Mononuclear cell (primary cell): ENCODE results near the gene KRTAP22-2. TPM values are rescaled to one million over a fixed set of nuclear protein-coding genes. Genes with fewer than 3 reads are reported as not detected.
A peak's percentile ranks its signal among the peaks of the same experiment; 100 is the strongest.

Source experiments
- H3K27me3 ChIP-seq: 2 replicates; pipeline ENCODE4 v1.6.0; 2011; ENCODE audit warnings: low read length, control low read depth; ENCODE audit not compliant: insufficient read depth
- H3K4me1 ChIP-seq: 2 replicates; pipeline ENCODE4 v1.5.1; 2011; ENCODE audit warnings: mild to moderate bottlenecking, low read length, control low read depth; ENCODE audit not compliant: insufficient read depth
- H3K4me3 ChIP-seq: 2 replicates; pipeline ENCODE4 v1.5.1; 2011; ENCODE audit warnings: mild to moderate bottlenecking, low read length, moderate library complexity
- H3K9me3 ChIP-seq: 2 replicates; pipeline ENCODE4 v1.5.1; 2011; ENCODE audit warnings: low read depth, mild to moderate bottlenecking, control low read depth, low read length
- total RNA-seq: library from RNA; depleted of rRNA; stranded (reverse); fragments of >200 nt; gene quantifications from one replicate; pipeline ENCODE4 v1.2.3, GENCODE V29; 2012

The KRTAP22-2 gene
- total RNA-seq = not detected

DNA sequence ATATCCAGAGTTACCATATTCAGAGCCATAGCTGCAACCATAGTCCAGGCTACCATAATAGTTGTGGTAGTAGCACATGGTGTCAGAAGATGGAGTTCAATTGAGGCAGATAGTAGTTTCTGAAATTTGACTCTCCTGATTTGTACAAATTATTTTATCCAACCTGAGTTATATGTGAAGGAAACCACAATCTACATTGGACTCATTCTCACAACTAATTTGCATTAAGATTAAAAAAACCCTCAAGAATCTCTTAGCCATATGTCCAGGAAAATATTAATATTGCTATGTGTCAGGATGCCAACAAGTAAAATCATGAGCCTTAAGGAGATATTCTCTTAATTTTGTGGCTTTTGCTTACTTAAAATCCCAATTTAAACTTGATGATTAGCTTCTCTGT, at the start of gene KRTAP22-2:
TSS of gene KRTAP22-2 (minus strand) at position 101 of the 400 bp plus-strand sequence.
- Histone ChIP-seq H3K27me3 (no peaks in the 10 kb centered on the region), H3K4me3 (no peak within 1 kb of the TSS), H3K9me3 (no peaks in the 10 kb centered on the region), H3K4me1 (no peaks in the 10 kb centered on the region)

DNA sequence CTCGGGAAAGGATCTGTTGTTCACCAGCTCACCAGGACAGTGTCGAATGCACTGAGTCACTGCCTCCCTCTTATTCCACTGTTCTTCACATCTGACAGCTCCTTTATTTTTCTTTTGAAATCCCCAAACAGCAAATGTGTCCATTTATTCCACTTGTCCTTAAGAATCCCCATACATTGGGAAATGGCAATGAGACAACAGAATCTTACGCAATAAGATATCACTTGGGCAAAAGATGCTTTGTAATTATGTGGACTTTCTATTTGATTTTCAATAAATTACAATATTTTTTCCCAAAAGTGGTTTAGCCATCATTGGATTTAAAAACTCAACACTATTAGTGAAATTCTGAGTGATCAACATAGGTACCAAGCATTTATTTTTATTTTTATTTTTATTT, 48.5 kb upstream of the KRTAP22-2 start:
- Histone ChIP-seq H3K4me3 (no peak overlapping the region), H3K4me1 (no peaks in the 10 kb centered on the region), H3K27me3 (no peaks in the 10 kb centered on the region), H3K9me3 (peaks cover 5% of the 10 kb centered on the region)

DNA sequence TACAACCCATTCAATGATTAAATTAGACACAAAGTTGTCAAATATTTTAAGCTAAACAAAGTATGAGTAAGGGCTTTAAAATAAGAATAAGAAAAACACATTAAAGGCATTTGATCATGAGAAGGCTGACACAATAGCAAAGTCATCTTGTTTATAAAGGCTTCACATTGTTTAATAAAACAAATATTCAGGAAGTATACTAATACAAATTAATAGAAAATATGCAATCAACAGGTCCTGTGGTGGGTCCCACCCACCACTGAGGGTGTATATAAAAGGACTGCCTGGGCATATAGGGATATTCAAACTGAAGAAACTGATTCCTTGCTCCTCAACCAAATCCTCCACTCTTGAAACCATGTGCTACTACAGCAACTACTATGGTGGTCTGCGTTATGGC, 44.7 kb upstream of the KRTAP22-2 start, which contains the start of gene KRTAP20-2:
TSS of gene KRTAP20-2 (plus strand) at position 301 of the 400 bp plus-strand sequence. CDS start at position 359, 58 bp downstream.
- peaks cover 5% of the 10 kb centered on the region for H3K9me3 ChIP-seq
- H3K4me1 ChIP-seq = no peaks in the 10 kb centered on the region

DNA sequence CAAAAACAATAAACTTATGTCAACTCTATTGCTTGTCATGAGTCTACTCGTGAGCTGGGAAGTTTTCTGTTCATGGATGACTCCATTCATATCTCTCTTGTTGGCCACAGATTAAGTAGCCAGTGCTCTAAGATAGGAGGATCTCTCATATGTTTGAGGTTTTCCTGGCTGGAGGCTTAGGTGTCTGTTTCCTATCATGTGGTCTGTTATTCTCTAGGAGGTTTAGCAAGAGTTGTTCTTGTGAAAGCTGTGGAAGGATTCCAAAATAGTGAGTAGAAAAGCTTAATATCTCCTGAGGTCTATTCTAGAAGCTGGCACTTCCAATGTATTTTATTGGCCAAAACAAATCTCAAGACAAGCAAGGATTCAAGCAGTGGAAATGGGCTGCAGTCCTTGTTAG, 39.0 kb upstream of the KRTAP22-2 start:
- Histone ChIP-seq H3K9me3 (peaks cover under 1% of the 10 kb centered on the region), H3K4me1 (no peaks in the 10 kb centered on the region), H3K27me3 (no peaks in the 10 kb centered on the region), H3K4me3 (no peak overlapping the region)

More for the DNA sequence above, 44.7 kb upstream of the KRTAP22-2 start, which contains the start of gene KRTAP20-2:
- no peaks in the 10 kb centered on the region for H3K27me3 ChIP-seq
- peak within 1 kb of the TSS; percentile 6 for H3K4me3 ChIP-seq

DNA sequence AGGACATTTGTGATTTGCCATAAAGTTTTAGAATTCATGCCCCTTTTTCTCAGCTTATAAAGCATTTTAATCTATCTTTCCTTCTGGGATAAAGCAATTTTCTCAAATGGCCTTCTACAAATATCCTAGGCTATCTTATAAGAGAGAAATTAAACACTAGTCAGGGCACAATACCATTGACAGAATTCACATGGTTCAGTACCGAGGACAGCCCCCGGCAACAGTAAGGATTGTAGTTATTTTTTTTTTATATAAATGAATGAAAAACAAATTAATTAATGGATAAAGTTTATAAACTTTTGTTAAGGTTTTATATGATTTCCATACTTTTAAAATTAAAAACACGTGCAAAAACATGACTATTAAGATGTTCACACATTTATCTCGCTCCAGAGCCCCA, 37.9 kb upstream of the KRTAP22-2 start:
- H3K9me3 ChIP-seq = no peaks in the 10 kb centered on the region
- H3K27me3 ChIP-seq = no peaks in the 10 kb centered on the region
- no peaks in the 10 kb centered on the region for H3K4me1 ChIP-seq
- no peak overlapping the region for H3K4me3 ChIP-seq

DNA sequence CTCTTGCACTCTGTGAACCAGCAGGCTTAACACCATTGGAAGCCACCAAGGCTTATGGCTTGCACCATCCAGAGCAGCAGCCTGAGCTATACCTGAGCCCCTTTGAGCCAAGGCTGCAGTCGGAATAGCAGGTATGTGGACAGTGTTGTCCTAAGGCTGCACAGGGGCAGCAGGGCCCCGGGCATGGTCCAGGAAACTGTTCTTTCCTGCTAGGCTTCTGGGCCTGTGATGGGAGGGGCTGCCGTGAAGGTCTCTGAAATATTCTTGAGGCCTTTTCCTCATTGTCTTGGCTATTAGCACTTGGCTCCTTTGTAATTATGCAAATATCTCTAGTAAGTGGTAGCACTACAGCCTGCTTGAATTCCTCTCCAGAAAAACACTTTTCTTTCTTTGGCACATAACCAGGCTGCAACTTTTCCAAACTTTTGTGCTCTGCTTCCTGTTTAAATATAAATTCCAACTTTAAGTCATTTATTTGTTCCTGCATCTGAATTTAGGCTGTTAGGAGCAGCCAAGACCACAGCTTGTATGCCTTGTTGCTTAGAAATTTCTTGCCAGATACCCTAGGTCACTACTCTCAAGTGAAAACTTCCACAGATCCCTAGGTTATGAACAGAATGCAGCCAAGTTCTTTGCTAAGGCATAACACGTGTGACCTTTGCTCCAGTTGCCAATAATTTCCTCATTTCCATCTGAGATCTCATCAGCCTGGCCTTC, 35.4 kb upstream of the KRTAP22-2 start:
- Histone ChIP-seq H3K27me3 (no peaks in the 10 kb centered on the region), H3K9me3 (no peaks in the 10 kb centered on the region), H3K4me1 (no peaks in the 10 kb centered on the region), H3K4me3 (no peak overlapping the region)

DNA sequence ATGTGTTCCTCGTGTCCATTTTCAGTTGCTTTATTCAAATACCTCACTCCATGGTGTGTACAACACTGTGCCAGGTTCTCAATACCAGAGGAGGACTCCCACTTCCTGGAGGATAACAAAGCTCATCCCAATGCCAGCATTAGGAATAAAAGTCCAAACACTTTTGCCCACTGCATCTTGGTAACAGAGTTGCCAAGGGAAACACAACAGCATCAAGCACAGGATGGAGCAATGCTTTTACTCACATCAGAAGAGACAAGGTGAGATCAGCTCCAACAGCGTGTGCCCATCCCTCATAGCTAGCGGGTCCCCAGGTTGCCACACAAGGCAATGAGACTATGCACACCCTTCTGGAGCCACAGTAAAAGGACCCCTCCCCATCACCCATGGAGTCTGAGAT, 33.2 kb upstream of the KRTAP22-2 start:
- Histone ChIP-seq H3K4me3 (no peak overlapping the region), H3K27me3 (no peaks in the 10 kb centered on the region), H3K4me1 (no peaks in the 10 kb centered on the region), H3K9me3 (no peaks in the 10 kb centered on the region)

DNA sequence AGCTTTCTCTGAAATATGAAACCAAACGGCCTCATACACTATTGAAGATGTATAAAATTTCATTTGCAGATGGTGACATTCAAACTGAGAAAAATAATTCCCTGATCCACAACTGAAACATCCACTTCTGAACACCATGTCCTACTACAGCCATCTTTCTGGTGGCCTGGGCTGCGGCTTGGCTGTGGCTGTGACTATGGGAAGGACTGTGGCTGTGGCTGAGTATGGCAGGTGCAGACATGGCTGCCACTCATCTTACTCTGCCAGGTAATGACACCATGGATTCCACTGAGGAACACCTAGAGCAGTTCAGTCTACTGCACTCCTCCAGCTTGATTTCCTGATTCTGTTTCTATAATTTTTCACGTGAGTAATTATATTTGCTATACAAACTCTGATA, 30.3 kb upstream of the KRTAP22-2 start, which contains the start of gene KRTAP20-4:
TSS of gene KRTAP20-4 (plus strand) at position 106 of the 400 bp plus-strand sequence.
- H3K9me3 ChIP-seq = no peaks in the 10 kb centered on the region
- H3K4me1 ChIP-seq = no peaks in the 10 kb centered on the region

DNA sequence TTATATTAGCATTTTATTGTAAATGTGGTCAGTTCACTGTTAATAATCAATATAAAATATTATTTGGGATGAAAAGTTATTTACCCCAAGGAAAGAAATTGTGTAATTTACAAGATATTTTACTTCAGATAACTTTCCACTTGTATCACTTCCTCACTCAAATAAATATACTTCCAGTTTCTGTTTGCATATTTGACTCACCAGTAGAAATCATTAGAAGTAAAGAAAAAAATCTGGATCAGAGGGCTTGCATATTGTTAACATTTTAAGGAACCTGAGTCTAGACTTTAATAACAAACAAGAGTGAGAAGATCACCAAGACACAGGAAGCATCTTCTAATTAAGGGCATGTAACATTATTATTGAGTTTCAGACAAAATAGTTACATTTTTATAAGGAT, 29.9 kb upstream of the KRTAP22-2 start:
- no peaks in the 10 kb centered on the region for H3K27me3 ChIP-seq
- no peaks in the 10 kb centered on the region for H3K9me3 ChIP-seq
- no peak overlapping the region for H3K4me3 ChIP-seq
- no peaks in the 10 kb centered on the region for H3K4me1 ChIP-seq

More for the DNA sequence above, 30.3 kb upstream of the KRTAP22-2 start, which contains the start of gene KRTAP20-4:
- Histone ChIP-seq H3K27me3 (no peaks in the 10 kb centered on the region), H3K4me3 (no peak within 1 kb of the TSS)

DNA sequence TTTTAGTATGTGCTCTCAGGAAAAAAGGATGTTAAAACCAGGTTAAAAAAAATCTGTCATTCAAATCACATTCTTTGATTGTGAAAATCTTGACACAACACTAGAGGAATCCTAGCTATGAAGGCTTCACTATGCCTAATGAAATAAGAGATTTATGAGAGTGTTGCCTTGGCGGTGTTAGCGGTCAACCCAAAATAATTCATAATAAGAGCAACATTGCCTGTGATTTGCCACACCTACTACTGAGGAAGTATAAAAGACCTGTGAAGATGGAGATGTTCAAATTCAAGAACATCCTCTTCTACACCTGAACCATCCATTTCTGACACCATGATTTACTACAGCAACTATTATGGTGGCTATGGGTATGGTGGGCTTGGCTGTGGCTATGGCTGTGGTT, 25.9 kb upstream of the KRTAP22-2 start, which contains the start of gene KRTAP20-1:
TSS of gene KRTAP20-1 (plus strand) at position 301 of the 400 bp plus-strand sequence. CDS start at position 331, 30 bp downstream.
- no peaks in the 10 kb centered on the region for H3K27me3 ChIP-seq
- H3K9me3 ChIP-seq = no peaks in the 10 kb centered on the region
- no peak within 1 kb of the TSS for H3K4me3 ChIP-seq
- H3K4me1 ChIP-seq = no peaks in the 10 kb centered on the region

DNA sequence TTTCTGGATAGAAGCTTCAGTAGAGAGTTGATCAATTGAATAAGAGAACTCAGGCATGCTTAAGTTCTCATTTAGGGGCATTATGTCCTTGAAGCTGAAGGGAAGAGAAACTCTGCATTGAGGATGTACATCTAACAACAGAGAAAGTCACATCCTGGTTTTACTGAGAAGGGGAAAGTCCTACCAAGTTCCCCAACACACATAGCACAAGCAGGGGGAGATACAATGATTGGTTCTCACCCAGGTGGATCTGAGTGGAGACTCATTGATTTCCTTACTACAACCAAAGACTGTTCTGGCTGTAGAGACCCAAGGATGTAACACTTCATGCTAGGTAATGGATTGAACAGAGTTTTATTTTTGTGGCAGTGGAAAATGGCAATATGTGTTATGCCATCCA, 25.0 kb upstream of the KRTAP22-2 start:
- H3K27me3 ChIP-seq = no peaks in the 10 kb centered on the region
- no peaks in the 10 kb centered on the region for H3K4me1 ChIP-seq
- no peak overlapping the region for H3K4me3 ChIP-seq
- H3K9me3 ChIP-seq = no peaks in the 10 kb centered on the region

DNA sequence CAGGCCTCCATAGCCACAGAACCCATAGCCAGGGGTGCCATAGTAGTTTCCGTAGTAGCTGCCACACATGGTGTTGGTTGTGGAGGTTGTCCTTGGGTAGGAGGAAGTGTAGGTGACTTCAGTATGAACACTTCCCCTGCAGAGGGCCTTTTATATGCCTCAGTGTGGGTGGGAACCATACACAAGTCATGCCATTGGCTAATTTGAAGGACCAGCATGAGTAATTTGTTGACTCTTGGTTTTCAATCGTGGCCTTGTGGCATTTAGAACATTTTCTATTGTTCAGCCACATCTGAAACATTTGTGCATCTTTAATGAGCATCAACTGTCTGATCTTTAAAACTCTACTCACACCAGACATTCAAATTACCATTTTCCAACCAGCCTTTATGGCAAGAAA, 23.6 kb upstream of the KRTAP22-2 start, which contains the start of gene KRTAP6-1:
TSS of gene KRTAP6-1 (minus strand) at position 95 of the 400 bp plus-strand sequence. CDS start at position 69, 26 bp downstream.
- Histone ChIP-seq H3K27me3 (no peaks in the 10 kb centered on the region), H3K4me3 (no peak within 1 kb of the TSS), H3K4me1 (no peaks in the 10 kb centered on the region), H3K9me3 (no peaks in the 10 kb centered on the region)

DNA sequence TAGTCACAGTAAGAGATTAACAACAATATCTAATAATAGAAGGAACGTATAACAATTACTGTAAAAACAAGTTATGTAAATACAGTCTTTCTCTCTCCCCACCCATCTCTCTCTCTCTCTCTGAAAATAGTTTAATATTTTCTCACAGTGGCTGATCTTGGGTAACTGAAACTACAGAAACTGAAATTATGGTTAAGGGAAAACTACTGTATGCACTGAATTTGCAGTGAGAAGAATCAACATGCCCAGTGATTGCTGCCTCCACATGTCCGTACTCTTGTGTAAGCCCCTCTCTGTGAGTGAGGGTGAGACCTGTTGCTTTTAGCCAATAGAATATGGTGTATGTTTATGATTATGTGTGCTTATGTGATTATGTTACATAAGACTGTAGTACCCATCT, 21.9 kb upstream of the KRTAP22-2 start:
- Histone ChIP-seq H3K9me3 (no peaks in the 10 kb centered on the region), H3K4me3 (no peak overlapping the region), H3K4me1 (no peaks in the 10 kb centered on the region), H3K27me3 (no peaks in the 10 kb centered on the region)

DNA sequence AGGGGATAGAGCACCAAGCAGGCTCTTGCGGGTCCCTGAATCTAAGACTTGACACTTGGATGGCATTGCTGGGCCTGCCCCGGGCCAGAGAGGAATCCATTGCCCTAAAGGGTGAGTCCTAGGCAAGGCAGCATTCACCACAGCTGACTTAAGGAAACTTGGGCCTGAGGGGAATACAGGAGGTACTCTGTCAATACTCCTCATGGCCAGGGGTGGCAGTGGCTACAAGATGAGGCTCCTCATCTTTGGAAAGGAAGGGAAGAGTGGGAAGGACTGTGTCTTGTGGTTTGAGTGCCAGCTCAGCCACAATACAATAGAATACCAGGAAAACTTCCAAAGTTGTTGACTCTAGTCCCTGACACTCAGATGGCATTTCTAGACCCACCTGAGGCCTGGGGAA, 15.8 kb upstream of the KRTAP22-2 start:
- Histone ChIP-seq H3K27me3 (no peaks in the 10 kb centered on the region), H3K9me3 (no peaks in the 10 kb centered on the region), H3K4me3 (no peak overlapping the region), H3K4me1 (no peaks in the 10 kb centered on the region)

DNA sequence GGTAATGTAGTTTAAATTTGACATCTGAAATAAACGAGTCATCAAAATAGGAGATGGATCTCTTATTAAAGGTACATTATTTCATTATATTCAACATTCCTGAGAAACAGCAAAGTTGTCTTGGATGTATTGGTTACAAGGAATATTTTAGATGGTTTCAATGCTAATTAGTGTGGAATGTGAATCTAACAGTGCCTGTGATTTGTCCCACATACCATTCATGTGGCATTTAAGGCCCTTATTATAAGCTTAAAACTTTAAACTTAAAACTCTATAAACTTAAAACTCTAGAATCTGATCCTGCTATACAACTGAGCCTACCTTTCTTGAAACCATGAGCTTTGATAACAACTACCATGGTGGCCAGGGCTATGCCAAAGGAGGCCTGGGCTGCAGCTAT, 10.6 kb upstream of the KRTAP22-2 start, which contains the start of gene KRTAP22-1:
TSS of gene KRTAP22-1 (plus strand) at position 301 of the 400 bp plus-strand sequence.
- Histone ChIP-seq H3K27me3 (no peaks in the 10 kb centered on the region), H3K4me1 (no peaks in the 10 kb centered on the region), H3K9me3 (no peaks in the 10 kb centered on the region), H3K4me3 (no peak within 1 kb of the TSS)

DNA sequence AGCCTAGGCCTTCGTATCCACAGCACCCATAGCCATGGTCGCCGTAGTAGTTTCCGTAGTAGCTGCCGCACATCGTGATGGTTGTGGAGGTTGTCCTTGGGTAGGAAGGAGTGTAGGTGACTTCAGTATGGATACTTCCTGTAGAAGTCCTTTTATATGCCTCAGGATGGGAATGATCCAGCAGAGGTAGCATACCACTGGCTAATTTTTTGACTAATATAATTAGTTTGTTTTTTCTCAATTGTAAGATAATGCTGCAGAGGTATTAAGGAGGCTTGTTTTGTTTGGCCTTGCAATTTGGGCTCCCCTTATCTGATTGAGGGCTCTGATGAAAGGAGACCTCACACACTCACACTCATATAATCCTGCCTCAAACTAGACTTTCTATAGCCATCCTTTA, 8.6 kb upstream of the KRTAP22-2 start, which contains the start of gene KRTAP6-2:
TSS of gene KRTAP6-2 (minus strand) at position 101 of the 400 bp plus-strand sequence. CDS start at position 73, 28 bp downstream.
- Histone ChIP-seq H3K27me3 (no peaks in the 10 kb centered on the region), H3K4me1 (no peaks in the 10 kb centered on the region), H3K4me3 (no peak within 1 kb of the TSS), H3K9me3 (no peaks in the 10 kb centered on the region)
